CD14-positive monocyte (primary cell): ENCODE data around the gene ICE1. TPM values are rescaled to one million over a fixed set of nuclear protein-coding genes. Genes with fewer than 3 reads are reported as not detected.

Experiments used
- DNase-seq, 3 donors: peaks; one replicate each; pipeline ENCODE4 v3.0.0-alpha.2; 2011 to 2022
- H2AFZ ChIP-seq: 2 replicates; pipeline ENCODE4 v1.6.0; 2012; ENCODE audit warnings: mild to moderate bottlenecking, low read depth, low read length, inconsistent platforms; ENCODE audit not compliant: insufficient read depth, poor library complexity, severe bottlenecking
- H3K27ac ChIP-seq, 2 donors: 1 replicate in 1 of 2; 2 replicates in 1 of 2; pipeline ENCODE4 v1.5.1; 2012 to 2013; ENCODE audit warnings: low read length in 2 of 2, control low read depth in 1 of 2, inconsistent platforms in 1 of 2, low read depth in 1 of 2, mild to moderate bottlenecking in 1 of 2
- H3K27me3 ChIP-seq, 2 donors: one replicate each; pipeline versions ENCODE4 v1.6.0 to v1.6.1; 2011 to 2013; ENCODE audit warnings: low read length in 2 of 2; ENCODE audit not compliant: control insufficient read depth in 2 of 2, insufficient read depth in 2 of 2
- H3K36me3 ChIP-seq, 2 donors: replicated peaks in 1 of 2; 1 replicate in 1 of 2; 2 replicates in 1 of 2; pipeline versions ENCODE4 v1.5.1 to v1.6.1; 2012 to 2013; ENCODE audit warnings: low read length in 2 of 2, control low read depth in 1 of 2, inconsistent platforms in 1 of 2, mild to moderate bottlenecking in 1 of 2; ENCODE audit not compliant: insufficient read depth in 2 of 2, control insufficient read depth in 1 of 2
- H3K4me1 ChIP-seq, 2 donors: 1 replicate in 1 of 2; 2 replicates in 1 of 2; pipeline versions ENCODE4 v1.5.1 to v1.6.1; 2012 to 2013; ENCODE audit warnings: low read length in 2 of 2, control low read depth in 1 of 2, inconsistent platforms in 1 of 2, mild to moderate bottlenecking in 1 of 2, moderate library complexity in 1 of 2; ENCODE audit not compliant: insufficient read depth in 2 of 2, control insufficient read depth in 1 of 2
- H3K4me2 ChIP-seq: replicated peaks from 2 replicates; pipeline ENCODE3; 2012; ENCODE audit warnings: low read length, moderate library complexity, mild to moderate bottlenecking; ENCODE audit not compliant: poor library complexity, severe bottlenecking; ENCODE audit errors: extremely low read depth
- H3K4me3 ChIP-seq, 3 experiments: fragments of 200-600 bp in 1 of 3; sonication (generic) in 1 of 3; replicated peaks in 1 of 3; 1 replicate in 2 of 3; 2 replicates in 1 of 3; pipeline ENCODE4 v1.5.1; 2011 to 2013; ENCODE audit warnings: low read length in 3 of 3, mild to moderate bottlenecking in 3 of 3, control low read depth in 2 of 3, low read depth in 2 of 3, inconsistent platforms in 1 of 3, moderate library complexity in 1 of 3
- H3K79me2 ChIP-seq: 2 replicates; pipeline ENCODE4 v1.6.0; 2012; ENCODE audit warnings: mild to moderate bottlenecking, control low read depth, inconsistent platforms, low read length, moderate library complexity; ENCODE audit not compliant: insufficient read depth
- H3K9ac ChIP-seq: 2 replicates; pipeline ENCODE4 v1.6.0; 2017; ENCODE audit warnings: low read length, mild to moderate bottlenecking; ENCODE audit not compliant: insufficient read depth, poor library complexity, severe bottlenecking
- H3K9me3 ChIP-seq, 2 donors: replicated peaks in 1 of 2; 1 replicate in 1 of 2; 2 replicates in 1 of 2; pipeline versions ENCODE4 v1.5.1 to v1.6.1; 2012 to 2013; ENCODE audit warnings: low read length in 2 of 2, control low read depth in 1 of 2; ENCODE audit not compliant: control insufficient read depth in 1 of 2, insufficient read depth in 1 of 2
- H4K20me1 ChIP-seq: 2 replicates; pipeline ENCODE4 v1.6.0; 2012; ENCODE audit warnings: mild to moderate bottlenecking, low read length, control low read depth, moderate library complexity; ENCODE audit not compliant: insufficient read depth
- H3K27ac Mint-ChIP-seq, 7 donors: one replicate each; pipeline ENCODE4 v1.8.0; 2020; ENCODE audit warnings: mild to moderate bottlenecking in 7 of 7, mixed read lengths in 7 of 7, moderate library complexity in 6 of 7, inconsistent platforms in 2 of 7
- H3K27me3 Mint-ChIP-seq, 3 donors: one replicate each; pipeline ENCODE4 v1.8.0; 2021 to 2022; ENCODE audit warnings: low read depth in 3 of 3, mild to moderate bottlenecking in 3 of 3, mixed read lengths in 3 of 3, moderate library complexity in 3 of 3, inconsistent platforms in 1 of 3
- H3K36me3 Mint-ChIP-seq, 2 donors: one replicate each; pipeline ENCODE4 v1.8.0; 2020; ENCODE audit warnings: mixed read lengths in 2 of 2, inconsistent platforms in 1 of 2, mild to moderate bottlenecking in 1 of 2
- H3K4me1 Mint-ChIP-seq: one replicate; pipeline ENCODE4 v1.8.0; 2020; ENCODE audit warnings: mild to moderate bottlenecking, mixed read lengths
- H3K4me3 Mint-ChIP-seq, 2 donors: one replicate each; pipeline ENCODE4 v1.8.0; 2020; ENCODE audit warnings: mild to moderate bottlenecking in 2 of 2, mixed read lengths in 2 of 2, moderate library complexity in 1 of 2
- H3K9me3 Mint-ChIP-seq, 7 donors: one replicate each; pipeline ENCODE4 v1.8.0; 2020 to 2022; ENCODE audit warnings: mixed read lengths in 7 of 7, mild to moderate bottlenecking in 6 of 7, moderate library complexity in 6 of 7, inconsistent platforms in 2 of 7
- whole genome bisulfite sequencing: methylation state at CpG from one replicate; pipeline ENCODE4 v1.1.5; 2013; ENCODE audit warnings: missing lambda C conversion rate; ENCODE audit not compliant: insufficient coverage; 5-methylcytosine and 5-hydroxymethylcytosine counted together
- intact Hi-C, 2 donors: fragments of 100-400 bp; cut with micrococcal nuclease; formaldehyde crosslinking; loops; one replicate each; pipeline versions ENCODE4 v1.15.0 to v1.15.1; 2023
- polyA plus RNA-seq, 3 donors: library from polyadenylated mRNA; depleted of rRNA in 1 of 3; unstranded in 2 of 3; stranded (reverse) in 1 of 3; fragments of 300-500 nt in 2 of 3; fragments of >200 nt in 1 of 3; fragmentation: Illumina TruSeq in 2 of 3; gene quantifications; 1 replicate in 2 of 3; 2 replicates in 1 of 3; pipeline ENCODE4 v1.2.3, GENCODE V29; 2012 to 2021
- TF ChIP-seq, protein P1 (sequence below): fragments of 200-600 bp; IDR thresholded peaks from one replicate; pipeline ENCODE4 v1.8.0; 2022; ENCODE audit warnings: antibody characterized with exemption, mild to moderate bottlenecking

ICE1 gene
- polyA plus RNA-seq, 3 donors, result 2.4 to 8.2 (median 6.4) TPM

DNA sequence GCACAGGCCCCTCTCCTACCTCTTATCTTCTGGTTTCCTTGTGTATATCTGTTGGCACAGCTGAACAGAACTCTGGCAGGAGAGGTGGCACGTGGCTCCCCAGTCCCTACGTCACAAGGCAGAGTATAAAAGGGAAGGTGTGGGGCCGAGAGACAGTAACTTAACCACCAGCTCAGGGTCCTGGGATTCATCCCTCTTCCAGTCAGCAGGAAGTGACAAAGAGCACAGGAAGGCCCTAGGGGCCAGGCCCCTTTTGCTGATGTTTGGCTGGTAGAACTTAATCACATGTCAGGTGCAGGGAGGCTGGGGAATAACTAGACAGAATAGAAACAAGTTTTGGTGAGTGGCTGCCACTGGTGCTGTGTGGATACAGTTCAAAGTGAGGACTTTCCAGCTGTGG, 4.5 kb upstream of the ICE1 start:
- H3K27ac Mint-ChIP-seq, result no peak overlapping the region
- 91% methylated on average over 3 of the region's 3 CpGs for WGBS

DNA sequence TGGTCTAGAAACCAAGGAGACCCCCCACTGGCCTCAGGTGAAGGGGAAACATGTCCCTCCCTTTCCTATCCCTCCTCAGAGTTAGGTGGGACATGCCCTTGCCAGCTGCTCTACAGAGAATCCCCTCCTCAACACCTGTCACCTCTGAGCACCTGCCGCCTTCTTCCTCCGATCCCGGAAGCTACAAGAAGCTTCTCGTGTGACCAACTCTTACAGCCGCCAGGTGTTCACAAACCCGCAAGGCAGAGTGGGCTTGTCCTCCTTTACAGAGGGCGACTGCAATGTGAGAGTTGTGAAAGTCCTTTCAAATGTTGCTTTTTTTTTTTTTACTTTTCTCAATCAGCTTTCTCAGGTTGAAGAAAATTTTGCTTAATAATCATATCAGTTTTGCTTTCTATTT, 3.7 kb upstream of the ICE1 start:
- no peak overlapping the region for H3K4me3 Mint-ChIP-seq
- no peaks in the 10 kb centered on the region for H3K36me3 Mint-ChIP-seq
- H3K79me2 ChIP-seq, result peaks cover 12% of the 10 kb centered on the region
- TF ChIP-seq, protein P1, sequence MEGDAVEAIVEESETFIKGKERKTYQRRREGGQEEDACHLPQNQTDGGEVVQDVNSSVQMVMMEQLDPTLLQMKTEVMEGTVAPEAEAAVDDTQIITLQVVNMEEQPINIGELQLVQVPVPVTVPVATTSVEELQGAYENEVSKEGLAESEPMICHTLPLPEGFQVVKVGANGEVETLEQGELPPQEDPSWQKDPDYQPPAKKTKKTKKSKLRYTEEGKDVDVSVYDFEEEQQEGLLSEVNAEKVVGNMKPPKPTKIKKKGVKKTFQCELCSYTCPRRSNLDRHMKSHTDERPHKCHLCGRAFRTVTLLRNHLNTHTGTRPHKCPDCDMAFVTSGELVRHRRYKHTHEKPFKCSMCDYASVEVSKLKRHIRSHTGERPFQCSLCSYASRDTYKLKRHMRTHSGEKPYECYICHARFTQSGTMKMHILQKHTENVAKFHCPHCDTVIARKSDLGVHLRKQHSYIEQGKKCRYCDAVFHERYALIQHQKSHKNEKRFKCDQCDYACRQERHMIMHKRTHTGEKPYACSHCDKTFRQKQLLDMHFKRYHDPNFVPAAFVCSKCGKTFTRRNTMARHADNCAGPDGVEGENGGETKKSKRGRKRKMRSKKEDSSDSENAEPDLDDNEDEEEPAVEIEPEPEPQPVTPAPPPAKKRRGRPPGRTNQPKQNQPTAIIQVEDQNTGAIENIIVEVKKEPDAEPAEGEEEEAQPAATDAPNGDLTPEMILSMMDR, result no peak
- no peak overlapping the region for H3K4me3 ChIP-seq
- no peak overlapping the region for H2AFZ ChIP-seq
- DNase-seq, result no peak
- H3K9ac ChIP-seq, result no peak overlapping the region
- no peaks in the 10 kb centered on the region for H3K27me3 ChIP-seq
- peaks cover 8% of the 10 kb centered on the region for H4K20me1 ChIP-seq
- H3K9me3 Mint-ChIP-seq, result peaks cover 0 to 4% (median 1%) of the 10 kb centered on the region in 7 donors
- intact Hi-C loops, result loop anchor here (5.0 kb wide), 1 partner anchor 276 kb away; the partner anchor contains the start of gene ADAMTS16 (in 2 of the 2)
- 93% methylated on average over 5 of the region's 7 CpGs for WGBS
- H3K27ac ChIP-seq, result no peak overlapping the region
- peaks cover 15% of the 10 kb centered on the region for H3K4me1 Mint-ChIP-seq
- H3K27ac Mint-ChIP-seq, result peak overlapping the region in 1 of 7 donors; percentile 61
- no peak overlapping the region for H3K4me2 ChIP-seq
- H3K9me3 ChIP-seq, result no peaks in the 10 kb centered on the region
- H3K4me1 ChIP-seq, result peaks cover 19 to 22% of the 10 kb centered on the region in 2 donors
- peaks cover 0 to 8% (median 3%) of the 10 kb centered on the region in 3 donors for H3K27me3 Mint-ChIP-seq
- no peaks in the 10 kb centered on the region for H3K36me3 ChIP-seq

More for the DNA sequence above, 4.5 kb upstream of the ICE1 start:
- Histone ChIP-seq H4K20me1 (peaks cover 2% of the 10 kb centered on the region), H3K27ac (no peak overlapping the region), H3K4me3 (no peak overlapping the region), H3K4me2 (no peak overlapping the region), H3K36me3 (no peaks in the 10 kb centered on the region), H3K9me3 (no peaks in the 10 kb centered on the region), H3K27me3 (no peaks in the 10 kb centered on the region), H3K4me1 (peaks cover 11 to 14% of the 10 kb centered on the region in 2 donors), H3K79me2 (peaks cover 5% of the 10 kb centered on the region), H3K9ac (no peak overlapping the region), H2AFZ (no peak overlapping the region)
- no peak overlapping the region for H3K4me3 Mint-ChIP-seq
- peaks cover 15% of the 10 kb centered on the region for H3K4me1 Mint-ChIP-seq
- TF ChIP-seq, protein P1, result no peak
- no peak for DNase-seq
- peaks cover 0 to 4% (median 2%) of the 10 kb centered on the region in 7 donors for H3K9me3 Mint-ChIP-seq
- intact Hi-C loops, result loop anchor here (5.0 kb wide), 1 partner anchor 276 kb away; the partner anchor contains the start of gene ADAMTS16 (in 2 of the 2)
- no peaks in the 10 kb centered on the region for H3K36me3 Mint-ChIP-seq
- H3K27me3 Mint-ChIP-seq, result peaks cover 0 to 8% (median 3%) of the 10 kb centered on the region in 3 donors
